Colonic mucosa (tissue), 4 donors: ENCODE data around the gene LHX4. TPM values are rescaled to one million over a fixed set of nuclear protein-coding genes. Genes with fewer than 3 reads are reported as not detected.

Source experiments
- DNase-seq: peaks from one replicate; pipeline ENCODE4 v3.0.0-alpha.2; 2020
- H3K27ac ChIP-seq: fragments of 200-600 bp; one replicate; pipeline ENCODE4 v1.8.0; 2021
- H3K27me3 ChIP-seq: fragments of 200-600 bp; one replicate; pipeline ENCODE4 v1.8.0; 2021
- H3K36me3 ChIP-seq: fragments of 200-600 bp; one replicate; pipeline ENCODE4 v1.8.0; 2021
- H3K4me1 ChIP-seq: fragments of 200-600 bp; one replicate; pipeline ENCODE4 v1.8.0; 2021; ENCODE audit warnings: mild to moderate bottlenecking
- H3K4me3 ChIP-seq: fragments of 200-600 bp; one replicate; pipeline ENCODE4 v1.8.0; 2021
- H3K9ac ChIP-seq, 2 donors: one replicate each; pipeline ENCODE4 v1.7.0; 2013; ENCODE audit warnings: control low read depth in 2 of 2, low read depth in 2 of 2, low read length in 2 of 2
- H3K9me3 ChIP-seq: fragments of 200-600 bp; one replicate; pipeline ENCODE4 v1.8.0; 2021
- intact Hi-C: fragments of 100-400 bp; cut with DNase I; formaldehyde crosslinking; loops from one replicate; pipeline ENCODE4 v1.14.1; 2022
- total RNA-seq, 2 donors: library from RNA; stranded (reverse); fragmentation: NEBNext Ultra II Directional in 1 of 2; extraction: Animal tissue kit (Norgen Biotek cat#: 25700) in 1 of 2; gene quantifications; one replicate each; pipeline ENCODE4 v1.2.1, GENCODE V29; 2021
- TF ChIP-seq, protein P1 (sequence below): fragments of 200-600 bp; IDR thresholded peaks from one replicate; pipeline ENCODE4 v1.8.0; 2022; ENCODE audit warnings: antibody characterized with exemption, mild to moderate bottlenecking
- donor health status: healthy.
- donor health status: DM: no; HTN: no; CAD: no.
- donor health status: DM: no; HTN: no; CAD: no.

LHX4 gene
- total RNA-seq, 2 donors from 2014 or later: 0.74 to 0.77 TPM

DNA sequence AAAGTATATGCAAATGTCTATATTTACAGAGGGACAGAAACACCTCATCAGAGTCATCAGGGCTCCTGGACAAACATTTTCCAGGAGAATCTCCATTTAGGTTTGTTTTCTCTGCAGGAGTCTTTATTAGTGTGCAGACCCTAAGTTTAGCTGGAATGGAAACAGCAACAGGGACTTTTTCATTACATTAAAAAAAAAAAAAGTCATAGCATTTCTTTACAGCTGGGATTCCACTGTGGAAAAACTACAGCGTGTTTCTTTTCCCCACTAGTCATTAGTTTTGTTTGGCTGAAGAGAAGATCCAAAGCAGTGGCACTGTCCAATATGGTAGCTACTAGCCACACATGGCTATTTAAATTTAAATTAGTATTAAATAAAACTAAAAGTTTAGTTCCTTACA lies 49.6 kb downstream of the LHX4 start:
- Histone ChIP-seq H3K9me3 (no peaks in the 10 kb centered on the region), H3K4me1 (no peaks in the 10 kb centered on the region), H3K4me3 (no peak overlapping the region), H3K27ac (no peak overlapping the region), H3K9ac (no peak overlapping the region), H3K27me3 (no peaks in the 10 kb centered on the region), H3K36me3 (no peaks in the 10 kb centered on the region)
- intact Hi-C loops: no loop called here
- no peak for DNase-seq
- TF ChIP-seq, protein P1, sequence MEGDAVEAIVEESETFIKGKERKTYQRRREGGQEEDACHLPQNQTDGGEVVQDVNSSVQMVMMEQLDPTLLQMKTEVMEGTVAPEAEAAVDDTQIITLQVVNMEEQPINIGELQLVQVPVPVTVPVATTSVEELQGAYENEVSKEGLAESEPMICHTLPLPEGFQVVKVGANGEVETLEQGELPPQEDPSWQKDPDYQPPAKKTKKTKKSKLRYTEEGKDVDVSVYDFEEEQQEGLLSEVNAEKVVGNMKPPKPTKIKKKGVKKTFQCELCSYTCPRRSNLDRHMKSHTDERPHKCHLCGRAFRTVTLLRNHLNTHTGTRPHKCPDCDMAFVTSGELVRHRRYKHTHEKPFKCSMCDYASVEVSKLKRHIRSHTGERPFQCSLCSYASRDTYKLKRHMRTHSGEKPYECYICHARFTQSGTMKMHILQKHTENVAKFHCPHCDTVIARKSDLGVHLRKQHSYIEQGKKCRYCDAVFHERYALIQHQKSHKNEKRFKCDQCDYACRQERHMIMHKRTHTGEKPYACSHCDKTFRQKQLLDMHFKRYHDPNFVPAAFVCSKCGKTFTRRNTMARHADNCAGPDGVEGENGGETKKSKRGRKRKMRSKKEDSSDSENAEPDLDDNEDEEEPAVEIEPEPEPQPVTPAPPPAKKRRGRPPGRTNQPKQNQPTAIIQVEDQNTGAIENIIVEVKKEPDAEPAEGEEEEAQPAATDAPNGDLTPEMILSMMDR: no peak

DNA sequence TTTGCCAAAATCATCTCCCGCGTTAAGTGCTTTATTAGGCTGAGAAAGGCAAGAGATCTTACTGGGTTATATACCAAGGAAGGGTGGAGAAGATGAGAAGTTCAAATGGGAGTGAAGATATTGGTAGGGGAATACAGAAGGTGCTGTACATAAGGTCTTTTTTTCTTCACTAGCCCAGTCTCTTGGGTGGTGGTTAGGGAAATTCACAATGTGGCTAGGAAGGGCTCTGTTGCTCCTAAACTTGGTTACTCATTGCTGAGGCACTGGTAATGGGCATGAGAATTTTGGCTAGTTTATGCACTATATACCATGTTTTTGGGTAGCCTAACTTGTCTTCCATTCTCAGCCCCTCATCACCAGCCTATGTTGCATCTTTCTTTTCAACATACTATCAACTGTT lies 50.6 kb downstream of the LHX4 start:
- no peaks in the 10 kb centered on the region for H3K9me3 ChIP-seq

DNA sequence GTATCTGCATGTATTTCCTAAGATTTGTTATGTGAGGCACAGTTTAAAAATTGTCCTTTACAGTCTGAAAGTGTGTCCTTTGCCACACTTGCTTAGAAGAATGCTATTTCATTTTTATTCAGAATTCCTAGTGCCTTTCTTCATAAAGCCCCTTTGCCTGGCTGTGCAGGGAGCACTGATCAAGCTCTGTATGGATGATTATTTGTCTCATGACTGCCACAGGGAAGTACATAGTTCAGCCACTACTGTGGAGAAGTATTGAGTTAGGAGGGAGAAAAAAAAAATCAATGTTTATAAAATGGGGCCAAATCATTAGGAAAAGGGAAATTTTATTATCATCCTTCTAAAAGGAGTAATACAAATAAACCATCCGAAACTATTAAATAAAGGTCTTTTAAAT lies 51.4 kb downstream of the LHX4 start:
- Histone ChIP-seq H3K36me3 (no peaks in the 10 kb centered on the region), H3K4me1 (no peaks in the 10 kb centered on the region), H3K9me3 (no peaks in the 10 kb centered on the region), H3K9ac (no peak overlapping the region), H3K4me3 (no peak overlapping the region), H3K27me3 (no peaks in the 10 kb centered on the region), H3K27ac (no peak overlapping the region)
- TF ChIP-seq, protein P1: no peak
- DNase-seq: no peak
- intact Hi-C loops: no loop called here

More for the DNA sequence above, 50.6 kb downstream of the LHX4 start:
- no peak for DNase-seq
- H3K36me3 ChIP-seq: no peaks in the 10 kb centered on the region
- H3K27ac ChIP-seq: no peak overlapping the region
- no peaks in the 10 kb centered on the region for H3K4me1 ChIP-seq
- intact Hi-C loops: no loop called here
- H3K9ac ChIP-seq: no peak overlapping the region
- TF ChIP-seq, protein P1: no peak
- H3K27me3 ChIP-seq: no peaks in the 10 kb centered on the region
- H3K4me3 ChIP-seq: no peak overlapping the region

DNA sequence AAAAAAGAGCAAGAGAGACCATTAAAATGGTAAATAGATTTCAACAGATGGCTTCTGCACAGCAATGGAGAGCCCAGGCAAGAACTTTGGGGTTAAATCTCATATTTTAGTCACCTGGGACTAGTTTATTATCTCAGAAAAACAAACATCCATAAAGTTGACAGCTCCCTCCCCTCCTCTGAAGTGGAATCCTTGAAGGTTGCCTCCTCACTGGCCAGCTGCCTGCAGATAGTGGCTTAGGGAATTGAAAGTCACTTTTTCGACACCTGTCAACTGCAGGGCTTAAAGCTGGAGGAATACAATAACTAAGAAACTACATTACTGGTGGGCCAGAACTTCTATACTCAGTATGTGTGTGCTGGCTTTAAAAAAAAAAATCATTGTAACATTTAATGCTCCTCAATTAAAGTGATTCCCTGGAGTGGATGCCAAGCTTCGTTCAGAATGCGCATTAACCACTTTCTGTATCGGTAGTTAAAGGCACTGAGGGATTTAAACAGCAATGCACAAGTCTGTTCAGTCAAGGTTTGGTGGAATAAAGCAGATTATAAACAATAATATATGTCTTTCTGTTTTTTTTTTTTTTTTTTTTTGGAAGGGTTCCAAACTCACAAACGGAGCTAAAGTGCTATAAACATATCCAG lies 52.5 kb downstream of the LHX4 start:
- no peak for DNase-seq
- Histone ChIP-seq H3K27me3 (no peaks in the 10 kb centered on the region), H3K9ac (no peak overlapping the region), H3K27ac (no peak overlapping the region), H3K4me3 (no peak overlapping the region), H3K4me1 (no peaks in the 10 kb centered on the region), H3K36me3 (no peaks in the 10 kb centered on the region), H3K9me3 (no peaks in the 10 kb centered on the region)
- intact Hi-C loops: no loop called here
- TF ChIP-seq, protein P1: no peak

DNA sequence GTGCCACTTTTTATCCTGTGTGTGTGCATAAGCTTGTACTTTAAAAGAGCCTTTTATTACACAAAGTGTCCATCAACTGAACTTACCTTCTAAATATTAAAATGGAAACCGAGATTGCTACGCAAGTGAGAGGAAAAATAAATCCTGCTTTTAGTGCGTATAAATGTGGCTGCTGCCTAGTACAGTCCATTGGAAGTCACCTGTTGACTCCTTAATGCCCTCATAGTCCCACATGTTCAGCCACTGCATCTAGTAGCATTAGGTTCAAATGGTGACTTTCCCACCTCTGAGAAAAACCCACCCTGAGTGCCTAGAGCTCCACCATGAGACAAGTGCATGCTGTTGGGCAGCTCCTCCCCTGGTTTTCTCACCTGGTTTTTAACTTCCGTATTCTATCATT lies 53.0 kb downstream of the LHX4 start:
- no peaks in the 10 kb centered on the region for H3K27me3 ChIP-seq
- H3K4me3 ChIP-seq: no peak overlapping the region
- TF ChIP-seq, protein P1: no peak
- H3K4me1 ChIP-seq: no peaks in the 10 kb centered on the region
- no peaks in the 10 kb centered on the region for H3K36me3 ChIP-seq
- no peak overlapping the region for H3K9ac ChIP-seq
- H3K27ac ChIP-seq: no peak overlapping the region
- H3K9me3 ChIP-seq: no peaks in the 10 kb centered on the region
- intact Hi-C loops: no loop called here
- DNase-seq: no peak
